22Rv1 (cell line): ENCODE measurements around the gene XDH.

Experiments
- ZFX ChIP-seq: fragments of 450-650 bp; IDR thresholded peaks from 2 replicates; pipeline ENCODE4 v1.6.1; 2017; ENCODE audit warnings: antibody characterized with exemption, borderline replicate concordance
- TF ChIP-seq, protein P1 (sequence below): fragments of 450-650 bp; IDR thresholded peaks from 2 replicates; pipeline ENCODE4 v1.5.1; 2017; ENCODE audit warnings: mild to moderate bottlenecking

- TF ChIP-seq, protein P1, sequence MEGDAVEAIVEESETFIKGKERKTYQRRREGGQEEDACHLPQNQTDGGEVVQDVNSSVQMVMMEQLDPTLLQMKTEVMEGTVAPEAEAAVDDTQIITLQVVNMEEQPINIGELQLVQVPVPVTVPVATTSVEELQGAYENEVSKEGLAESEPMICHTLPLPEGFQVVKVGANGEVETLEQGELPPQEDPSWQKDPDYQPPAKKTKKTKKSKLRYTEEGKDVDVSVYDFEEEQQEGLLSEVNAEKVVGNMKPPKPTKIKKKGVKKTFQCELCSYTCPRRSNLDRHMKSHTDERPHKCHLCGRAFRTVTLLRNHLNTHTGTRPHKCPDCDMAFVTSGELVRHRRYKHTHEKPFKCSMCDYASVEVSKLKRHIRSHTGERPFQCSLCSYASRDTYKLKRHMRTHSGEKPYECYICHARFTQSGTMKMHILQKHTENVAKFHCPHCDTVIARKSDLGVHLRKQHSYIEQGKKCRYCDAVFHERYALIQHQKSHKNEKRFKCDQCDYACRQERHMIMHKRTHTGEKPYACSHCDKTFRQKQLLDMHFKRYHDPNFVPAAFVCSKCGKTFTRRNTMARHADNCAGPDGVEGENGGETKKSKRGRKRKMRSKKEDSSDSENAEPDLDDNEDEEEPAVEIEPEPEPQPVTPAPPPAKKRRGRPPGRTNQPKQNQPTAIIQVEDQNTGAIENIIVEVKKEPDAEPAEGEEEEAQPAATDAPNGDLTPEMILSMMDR, result no peak
- no peak for TF ChIP-seq ZFX
Observed at GRCh38 chr2:31457651-31458050, 43.1 kb upstream of the XDH start.
